Medulla oblongata (tissue), 1 donor: Measurements from ENCODE around the gene BRAT1.
A peak's percentile ranks its signal among the peaks of the same experiment; 100 is the strongest.
"Not testable (repeated sequence)": the region's sequence is repeated elsewhere in the genome, so short reads cannot be mapped to it uniquely, and the experiment has no call there.

Experiments
- DNase-seq: peaks from one replicate; pipeline ENCODE4 v3.0.0-alpha.2; 2015; ENCODE audit errors: extremely low spot score

The BRAT1 gene

DNA sequence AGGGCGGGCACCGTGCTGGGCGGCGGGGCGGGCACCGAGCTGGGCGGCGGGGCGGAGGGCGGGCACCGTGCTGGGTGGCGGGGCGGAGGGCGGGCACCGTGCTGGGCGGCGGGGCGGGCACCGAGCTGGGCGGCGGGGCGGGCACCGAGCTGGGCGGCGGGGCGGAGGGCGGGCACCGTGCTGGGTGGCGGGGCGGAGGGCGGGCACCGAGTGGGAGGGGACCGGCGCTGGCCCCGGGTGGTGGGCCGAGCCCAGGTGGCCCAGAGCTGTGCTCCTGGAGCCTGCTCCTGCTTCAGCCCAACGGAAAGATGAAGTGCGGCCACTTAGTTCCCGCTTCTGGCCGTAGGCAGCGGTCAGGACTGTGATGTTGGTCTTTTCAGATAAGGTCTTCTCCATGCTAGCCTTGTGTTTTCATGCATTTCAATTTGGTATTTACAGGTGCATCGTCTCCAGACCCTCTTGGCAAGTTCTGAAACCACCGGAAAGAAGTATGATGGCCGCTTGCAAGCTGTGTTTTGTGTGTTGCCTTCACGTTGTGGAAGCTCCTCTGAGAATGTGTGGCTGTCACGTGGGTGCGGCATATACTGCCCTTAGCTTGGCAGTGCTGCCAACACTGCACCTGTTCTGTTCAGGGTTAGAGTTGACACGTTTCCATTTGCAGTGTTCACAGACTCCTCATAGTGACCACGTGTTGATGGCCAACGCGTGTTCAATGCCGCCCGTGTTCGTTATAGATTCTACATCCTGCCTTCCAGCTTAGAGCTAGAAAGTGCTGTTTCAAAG is 28.7 kb upstream of the BRAT1 start:
- DNase-seq = no peak

GRCh38 chr7:2582006-2582735 is 26.8 kb upstream of the BRAT1 start:
- DNase-seq = no peak

GRCh38 chr7:2580636-2581035 is 25.3 kb upstream of the BRAT1 start:
- DNase-seq = no peak

DNA sequence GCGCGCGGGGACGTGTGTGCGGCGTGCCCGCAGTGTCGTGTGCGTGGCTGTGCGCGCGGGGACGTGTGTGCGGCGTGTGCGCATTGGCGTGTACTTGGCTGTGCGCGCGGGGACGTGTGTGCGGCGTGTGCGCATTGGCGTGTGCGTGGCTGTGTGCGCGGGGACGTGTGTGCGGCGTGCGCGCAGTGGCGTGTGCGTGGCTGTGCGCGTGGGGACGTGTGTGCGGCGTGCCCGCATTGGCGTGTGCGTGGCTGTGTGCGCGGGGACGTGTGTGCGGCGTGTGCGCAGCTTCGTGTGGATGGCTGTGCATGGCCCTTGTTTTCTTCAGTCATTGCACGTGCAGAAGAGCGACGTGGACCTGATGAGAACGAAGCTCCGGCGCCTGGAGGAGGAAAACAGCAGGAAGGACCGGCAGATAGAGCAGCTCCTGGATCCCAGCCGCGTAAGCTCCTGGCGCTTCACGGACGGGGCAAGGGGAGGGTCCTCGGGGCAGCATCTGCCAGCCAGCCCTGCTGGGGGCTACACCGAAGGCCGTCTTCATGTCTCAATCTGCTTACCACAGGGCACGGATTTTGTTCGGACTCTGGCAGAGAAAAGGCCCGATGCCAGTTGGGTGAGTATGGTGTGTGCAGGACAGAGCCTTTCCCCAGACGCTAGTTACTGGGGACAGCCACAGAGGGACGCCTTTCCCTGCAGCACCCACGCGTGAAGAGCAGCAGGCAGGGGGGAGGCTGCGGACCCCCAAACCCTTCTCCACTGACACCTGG is 22.8 kb upstream of the BRAT1 start:
- no peak for DNase-seq

DNA sequence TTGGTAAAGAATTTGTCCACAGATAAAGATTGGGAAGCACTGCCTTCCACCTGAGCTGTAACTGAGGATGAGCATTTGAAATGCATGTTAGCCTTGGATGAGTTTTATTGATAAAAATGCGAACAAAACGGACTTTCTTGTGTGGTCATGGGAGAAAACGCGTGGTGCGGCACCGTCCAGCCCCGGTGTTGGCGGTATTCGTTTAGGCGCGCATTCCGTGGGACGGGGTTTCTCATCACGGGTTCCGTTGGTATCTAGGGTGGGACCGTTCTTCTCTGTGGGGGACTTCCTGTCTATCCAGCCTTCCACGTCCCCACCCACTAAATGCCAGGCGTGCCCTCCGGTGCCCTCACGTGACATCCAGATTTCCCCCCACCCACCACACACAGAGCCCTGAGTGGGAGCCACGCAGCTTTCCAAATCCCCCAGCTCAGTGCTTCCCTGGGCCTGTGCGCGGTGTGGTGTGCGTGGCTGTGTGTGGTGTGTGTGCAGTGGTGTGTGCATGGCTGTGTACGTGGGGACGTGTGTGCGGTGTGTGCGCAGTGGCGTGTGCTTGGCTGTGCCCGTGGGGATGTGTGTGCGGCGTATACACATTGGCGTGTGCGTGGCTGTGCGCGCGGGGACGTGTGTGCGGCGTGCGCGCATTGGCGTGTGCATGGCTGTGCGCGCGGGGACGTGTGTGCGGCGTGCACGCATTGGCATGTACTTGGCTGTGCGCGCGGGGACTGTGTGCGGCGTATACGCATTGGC is 21.6 kb upstream of the BRAT1 start:
- no peak for DNase-seq

- DNase-seq = no peak
These were observed 20.5 kb upstream of the BRAT1 start for GRCh38 chr7:2575733-2576340.

DNA sequence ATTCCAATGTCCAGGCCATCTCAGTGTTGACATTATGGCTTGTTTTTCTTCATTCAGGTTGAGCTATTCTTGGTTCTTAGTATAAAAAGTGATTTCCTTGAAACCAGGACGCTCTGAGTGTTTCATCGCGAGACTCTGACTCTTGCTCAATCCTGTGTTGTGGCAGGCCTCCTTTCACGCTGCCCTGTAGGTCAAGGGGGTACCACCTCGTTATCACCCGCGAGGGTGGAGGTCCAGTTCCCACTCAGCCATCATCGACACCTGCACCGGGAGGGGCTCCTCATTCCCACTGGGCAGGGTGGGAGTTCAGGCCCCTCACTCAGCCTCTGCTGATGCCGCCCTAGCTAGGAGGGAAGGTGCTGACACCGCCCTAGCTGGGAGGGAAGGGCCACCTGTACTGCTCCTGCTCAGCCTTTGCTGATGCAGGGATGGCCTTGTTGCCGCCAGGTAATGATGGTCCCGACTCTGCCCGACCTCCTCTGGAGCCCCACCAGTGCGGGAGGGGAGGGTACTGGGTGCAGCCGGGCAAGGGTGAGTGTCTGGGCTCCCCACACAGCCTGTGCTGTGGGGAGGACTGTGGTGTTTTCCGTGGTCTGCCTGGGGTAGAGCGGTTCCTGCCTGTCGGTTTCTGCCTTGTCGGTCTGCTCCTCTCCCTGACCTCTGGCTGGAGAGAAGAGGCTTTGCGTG is 19.9 kb upstream of the BRAT1 start:
- no peak for DNase-seq

DNA sequence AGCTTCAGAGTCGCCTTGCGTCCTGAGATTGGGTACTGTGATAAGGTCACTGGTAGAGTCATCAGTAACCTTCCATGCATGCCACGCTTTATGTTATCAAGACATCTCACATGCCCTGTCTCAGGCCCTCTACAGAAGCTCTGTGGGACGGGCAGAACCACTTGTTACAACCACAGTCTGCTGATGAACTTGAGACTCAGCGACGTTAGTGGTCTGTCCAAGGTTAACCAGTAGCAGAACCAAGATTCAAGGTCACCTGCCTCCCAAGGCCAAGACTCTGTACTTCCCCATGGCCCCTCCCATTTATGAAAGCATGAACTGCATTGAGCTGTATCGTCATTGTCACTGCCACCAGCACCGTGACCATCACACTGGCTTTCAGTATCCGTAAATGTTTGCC is 18.4 kb upstream of the BRAT1 start:
- no peak for DNase-seq

DNA sequence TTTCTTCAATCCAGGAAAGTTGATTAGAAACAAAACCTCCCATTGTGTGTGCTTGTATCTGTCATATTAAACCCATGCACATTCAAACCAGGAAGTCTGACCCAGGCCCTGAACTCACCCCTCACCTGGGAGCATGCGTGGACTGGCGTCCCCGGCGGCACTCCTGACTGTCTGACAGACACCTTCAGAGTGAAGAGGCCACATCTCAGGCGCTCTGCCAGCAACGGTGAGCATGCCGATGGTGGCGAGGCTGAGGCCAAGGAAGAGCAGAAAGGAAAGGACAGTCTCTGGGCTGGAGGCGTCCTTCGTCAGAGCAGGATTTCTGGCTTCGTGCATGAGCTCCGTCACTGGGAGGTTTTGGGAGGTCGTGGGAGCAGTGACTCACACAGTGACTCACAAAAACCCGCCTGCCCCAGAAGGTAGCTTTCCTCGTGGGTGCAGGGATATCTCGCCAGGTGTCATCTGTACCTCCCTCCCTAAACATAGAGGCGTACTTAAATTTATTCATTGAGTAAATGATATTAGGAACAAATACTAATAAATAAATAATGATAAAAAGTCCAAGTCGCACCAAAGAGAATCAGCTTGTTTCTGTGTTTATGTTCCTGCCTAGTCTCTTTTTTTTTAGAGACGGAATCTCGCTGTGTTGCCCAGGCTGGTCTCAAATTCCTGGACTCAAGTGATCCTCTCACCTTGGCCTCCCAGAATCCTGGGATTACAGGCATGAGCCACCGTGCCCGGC is 16.9 kb upstream of the BRAT1 start:
- DNase-seq = no peak

DNA sequence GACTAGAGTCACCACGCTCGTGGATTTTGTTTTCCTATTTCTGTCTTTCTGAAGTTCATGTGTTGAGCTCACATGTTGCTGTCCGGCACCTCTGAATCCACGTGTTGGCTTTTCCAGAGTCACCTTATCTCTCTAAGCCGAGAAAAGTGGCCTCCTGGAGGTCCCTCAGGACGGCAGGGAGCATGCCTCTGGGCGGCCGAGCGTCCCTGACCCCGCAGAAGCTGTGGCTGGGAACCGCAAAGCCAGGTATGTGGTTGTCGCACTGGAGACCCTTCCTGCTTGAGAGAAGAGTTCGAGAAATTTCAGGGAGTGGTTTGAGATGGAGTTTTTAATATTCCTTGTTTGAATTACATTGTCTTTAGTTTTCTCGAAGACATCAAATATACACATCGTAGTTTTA is 16.1 kb upstream of the BRAT1 start:
- no peak for DNase-seq

- no peak for DNase-seq
These were observed 14.7 kb upstream of the BRAT1 start for GRCh38 chr7:2570021-2570420.

- no peak for DNase-seq
These were observed 14.1 kb upstream of the BRAT1 start for GRCh38 chr7:2569421-2569820.

- DNase-seq = no peak
These were observed 13.3 kb upstream of the BRAT1 start for GRCh38 chr7:2568521-2569223.

- DNase-seq = peak; percentile 76
These were observed 12.5 kb upstream of the BRAT1 start for GRCh38 chr7:2567679-2568278.

DNA sequence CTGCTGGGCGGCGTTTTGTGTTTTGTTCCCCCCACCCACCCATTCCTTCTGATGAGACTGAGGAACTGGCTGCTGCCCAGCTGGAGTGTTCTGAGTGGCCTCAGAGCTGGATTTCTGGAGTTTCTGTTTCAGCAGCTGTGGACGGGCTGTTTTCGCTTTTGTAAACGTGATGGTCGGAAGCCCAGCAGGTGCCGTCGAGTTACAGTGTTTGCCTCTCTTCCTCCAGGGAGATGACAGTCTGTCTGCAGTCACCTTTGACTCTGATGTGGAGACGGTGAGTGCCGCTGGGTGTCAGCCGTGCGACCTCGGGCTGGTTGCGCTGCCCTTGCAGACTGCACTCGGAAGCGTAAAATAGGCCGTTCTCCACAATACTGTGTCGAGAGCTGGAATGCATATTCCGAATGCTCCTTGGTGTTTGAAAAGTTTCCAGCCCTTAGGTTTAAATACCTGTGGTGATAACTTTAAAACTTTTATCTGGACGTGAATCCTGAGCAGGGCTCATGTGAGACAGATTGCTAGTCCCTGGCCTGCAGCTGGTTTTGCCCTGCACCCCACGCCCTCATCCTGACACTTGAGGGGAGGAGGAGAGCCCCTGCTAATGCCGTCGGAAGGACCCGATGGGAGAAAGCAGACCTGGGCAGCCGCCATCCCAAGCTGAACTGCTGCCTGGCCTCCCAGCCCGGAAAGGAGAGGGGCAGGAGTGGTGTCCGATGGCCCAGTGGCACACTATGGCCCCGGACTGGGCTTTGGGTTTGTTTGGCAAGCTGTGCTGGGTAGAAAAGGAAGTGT is 11.8 kb upstream of the BRAT1 start:
- no peak for DNase-seq

GRCh38 chr7:2566348-2566889 is 11.1 kb upstream of the BRAT1 start:
- no peak for DNase-seq

DNA sequence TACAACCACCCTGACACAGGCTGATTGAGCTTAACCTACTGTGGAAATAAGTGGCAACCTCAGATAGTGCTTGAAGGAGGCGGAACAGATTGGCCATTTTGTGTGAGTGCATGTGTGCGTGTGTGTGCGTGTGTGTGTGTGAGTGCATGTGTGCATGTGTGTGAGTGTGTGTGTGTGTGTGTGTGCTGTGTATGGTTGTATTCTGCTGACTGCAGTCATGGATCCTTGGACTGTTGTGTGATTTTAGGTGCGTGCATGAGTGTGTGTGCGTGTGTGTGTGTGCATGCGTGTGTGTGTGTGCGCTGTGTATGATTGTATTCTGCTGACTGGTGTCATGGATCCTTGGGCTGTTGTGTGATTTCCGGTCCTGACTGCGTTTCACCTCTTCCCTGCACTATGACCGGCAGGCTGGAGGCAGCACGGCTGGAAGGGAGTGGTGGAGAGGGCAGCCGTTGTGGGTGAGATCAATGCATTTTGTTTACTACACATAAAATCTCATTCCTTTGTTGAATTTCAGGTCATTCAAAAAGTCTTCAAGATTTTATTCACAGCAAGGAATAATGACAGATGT is 9.7 kb upstream of the BRAT1 start:
- DNase-seq = no peak

DNA sequence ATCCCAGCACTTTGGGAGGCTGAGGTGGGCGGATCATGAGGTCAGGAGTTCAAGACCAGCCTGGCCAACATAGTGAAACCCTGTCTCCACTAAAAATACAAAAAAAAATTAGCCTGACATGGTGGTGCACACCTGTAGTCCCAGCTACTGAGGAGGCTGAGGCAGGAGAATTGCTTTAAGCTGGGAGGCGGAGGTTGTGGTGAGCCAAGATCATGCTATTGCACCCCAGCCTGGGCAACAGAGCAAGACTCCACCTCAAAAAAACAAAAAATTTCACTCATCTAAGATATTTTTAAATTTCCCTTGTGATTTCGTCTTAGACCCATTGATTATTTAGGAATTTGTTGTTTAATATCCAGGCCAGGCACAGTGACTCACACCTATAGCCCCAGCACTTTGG is 8.6 kb upstream of the BRAT1 start:
- DNase-seq = not testable (repeated sequence)
